ENCODE measurements around the gene HSP90AB1.

HSP90AB1 gene

DNA sequence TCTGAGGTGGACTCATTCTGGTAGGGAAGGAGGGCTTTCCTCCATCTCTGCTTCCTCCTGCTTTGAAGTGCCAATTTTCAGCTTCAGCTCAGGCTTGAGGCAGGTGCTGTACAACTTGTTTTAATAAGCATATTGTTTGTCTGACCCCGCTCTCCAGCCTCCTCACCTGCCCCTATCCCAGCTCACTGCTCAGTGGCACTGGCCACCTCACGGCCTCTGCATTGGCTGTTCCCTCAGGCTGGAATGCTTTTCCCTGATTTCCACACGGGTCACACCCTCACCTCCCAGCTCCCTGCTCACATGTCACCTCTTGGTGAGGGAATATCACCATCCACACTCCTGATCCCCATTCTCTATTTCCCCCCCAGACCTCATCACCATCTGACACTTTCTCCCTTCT is 52.0 kb downstream of the HSP90AB1 start:
- Histone ChIP-seq H3K9me3 (ENCODE audit: insufficient read depth, low read length) (no peaks in the 10 kb centered on the region), H3K27ac (ENCODE audit: low read length) (no peak overlapping the region), H3K36me3 (replicated peaks; ENCODE audit: low read depth, low read length) (peaks cover 38% of the 10 kb centered on the region), H3K4me1 (ENCODE audit: low read length) (no peaks in the 10 kb centered on the region), H3K4me2 (ENCODE audit: low read length) (no peak overlapping the region), H3K4me3 (ENCODE audit: low read length) (no peak overlapping the region), H3K9ac (ENCODE audit: low read length) (no peak overlapping the region), H4K20me1 (ENCODE audit: insufficient read depth, low read length) (no peaks in the 10 kb centered on the region), H3K27me3 (ENCODE audit: low read depth, low read length) (no peaks in the 10 kb centered on the region), H2AFZ (ENCODE audit: low read depth, low read length) (no peak overlapping the region), H3K79me2 (ENCODE audit: low read length) (no peaks in the 10 kb centered on the region)
- no peak for TF ChIP-seq EZH2phosphoT487 (IDR thresholded peaks at IDR 0.05; ENCODE audit: low read depth)

DNA sequence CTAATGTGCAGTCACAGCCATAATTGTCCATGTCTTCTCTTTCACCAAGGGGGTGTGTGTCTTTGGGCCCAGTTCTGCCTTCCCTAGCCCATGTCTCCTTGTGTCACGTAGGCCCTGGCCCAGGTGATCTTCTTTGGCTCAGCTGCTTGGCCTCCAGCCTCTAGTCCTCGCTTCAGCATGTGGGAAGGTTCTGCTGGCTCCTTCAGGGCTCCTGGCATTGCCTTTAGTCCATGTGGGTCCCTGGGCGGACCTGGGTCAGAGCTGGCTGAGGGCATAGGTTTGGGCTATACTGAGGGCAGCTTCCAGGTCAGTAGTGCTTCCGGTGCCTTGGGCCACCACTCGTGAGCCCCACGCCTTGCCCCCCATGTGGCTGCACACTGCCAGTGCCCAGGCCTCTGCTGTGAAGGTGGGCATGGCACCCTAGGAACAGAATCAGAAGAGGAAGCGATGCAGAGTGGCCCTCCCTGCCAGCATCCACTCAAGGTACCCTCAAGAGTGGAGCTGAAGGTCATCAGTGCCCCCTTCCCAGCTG is 53.5 kb downstream of the HSP90AB1 start:
- no peak overlapping the region for H3K9ac ChIP-seq (ENCODE audit: low read length)
- no peaks in the 10 kb centered on the region for H3K9me3 ChIP-seq (ENCODE audit: insufficient read depth, low read length)
- no peaks in the 10 kb centered on the region for H3K79me2 ChIP-seq (ENCODE audit: low read length)
- H4K20me1 ChIP-seq (ENCODE audit: insufficient read depth, low read length), result peaks cover 3% of the 10 kb centered on the region; the same call in 1 of the 2 replicates
- TF ChIP-seq, protein P1, sequence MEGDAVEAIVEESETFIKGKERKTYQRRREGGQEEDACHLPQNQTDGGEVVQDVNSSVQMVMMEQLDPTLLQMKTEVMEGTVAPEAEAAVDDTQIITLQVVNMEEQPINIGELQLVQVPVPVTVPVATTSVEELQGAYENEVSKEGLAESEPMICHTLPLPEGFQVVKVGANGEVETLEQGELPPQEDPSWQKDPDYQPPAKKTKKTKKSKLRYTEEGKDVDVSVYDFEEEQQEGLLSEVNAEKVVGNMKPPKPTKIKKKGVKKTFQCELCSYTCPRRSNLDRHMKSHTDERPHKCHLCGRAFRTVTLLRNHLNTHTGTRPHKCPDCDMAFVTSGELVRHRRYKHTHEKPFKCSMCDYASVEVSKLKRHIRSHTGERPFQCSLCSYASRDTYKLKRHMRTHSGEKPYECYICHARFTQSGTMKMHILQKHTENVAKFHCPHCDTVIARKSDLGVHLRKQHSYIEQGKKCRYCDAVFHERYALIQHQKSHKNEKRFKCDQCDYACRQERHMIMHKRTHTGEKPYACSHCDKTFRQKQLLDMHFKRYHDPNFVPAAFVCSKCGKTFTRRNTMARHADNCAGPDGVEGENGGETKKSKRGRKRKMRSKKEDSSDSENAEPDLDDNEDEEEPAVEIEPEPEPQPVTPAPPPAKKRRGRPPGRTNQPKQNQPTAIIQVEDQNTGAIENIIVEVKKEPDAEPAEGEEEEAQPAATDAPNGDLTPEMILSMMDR (IDR thresholded peaks at IDR 0.05; ENCODE audit: low read depth, low read length), result no peak
- no peak for TF ChIP-seq EZH2phosphoT487 (IDR thresholded peaks at IDR 0.05; ENCODE audit: low read depth)
- no peak overlapping the region for H2AFZ ChIP-seq (ENCODE audit: low read depth, low read length)
- no peak overlapping the region for H3K27ac ChIP-seq (ENCODE audit: low read length)
- no peaks in the 10 kb centered on the region for H3K4me1 ChIP-seq (ENCODE audit: low read length)
- no peaks in the 10 kb centered on the region for H3K27me3 ChIP-seq (ENCODE audit: low read depth, low read length)
- peaks cover 52% of the 10 kb centered on the region for H3K36me3 ChIP-seq (replicated peaks; ENCODE audit: low read depth, low read length)
- H3K4me2 ChIP-seq (ENCODE audit: low read length), result no peak overlapping the region
- no peak overlapping the region for H3K4me3 ChIP-seq (ENCODE audit: low read length)

DNA sequence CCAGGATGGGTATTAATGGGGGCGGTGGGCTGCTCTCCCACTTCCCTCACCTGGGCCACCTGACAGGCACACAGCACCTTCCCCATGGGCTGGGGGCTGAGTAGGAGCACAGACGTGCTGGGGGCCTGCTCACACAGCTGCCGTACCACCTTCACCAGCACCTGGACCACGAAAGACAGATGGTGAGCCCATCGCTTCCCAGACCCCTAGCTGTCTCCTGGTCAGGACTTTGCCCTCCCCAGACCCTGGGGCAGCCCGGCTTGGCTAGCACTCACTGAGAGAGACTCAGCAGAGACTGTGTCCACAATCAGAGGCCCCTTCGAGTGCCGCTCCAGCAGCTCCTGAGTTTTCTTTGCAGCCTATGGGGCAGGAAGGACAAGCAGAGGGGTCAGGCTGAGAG is 54.2 kb downstream of the HSP90AB1 start:
- peaks cover 3% of the 10 kb centered on the region; the same call in 1 of the 2 replicates for H4K20me1 ChIP-seq (ENCODE audit: insufficient read depth, low read length)
- no peak overlapping the region for H3K9ac ChIP-seq (ENCODE audit: low read length)
- no peaks in the 10 kb centered on the region for H3K4me1 ChIP-seq (ENCODE audit: low read length)
- H2AFZ ChIP-seq (ENCODE audit: low read depth, low read length), result no peak overlapping the region
- peaks cover 59% of the 10 kb centered on the region for H3K36me3 ChIP-seq (replicated peaks; ENCODE audit: low read depth, low read length)
- no peak overlapping the region for H3K27ac ChIP-seq (ENCODE audit: low read length)
- H3K27me3 ChIP-seq (ENCODE audit: low read depth, low read length), result no peaks in the 10 kb centered on the region
- H3K4me3 ChIP-seq (ENCODE audit: low read length), result no peak overlapping the region
- no peaks in the 10 kb centered on the region for H3K9me3 ChIP-seq (ENCODE audit: insufficient read depth, low read length)
- H3K4me2 ChIP-seq (ENCODE audit: low read length), result no peak overlapping the region
- H3K79me2 ChIP-seq (ENCODE audit: low read length), result no peaks in the 10 kb centered on the region
- TF ChIP-seq, protein P1 (IDR thresholded peaks at IDR 0.05; ENCODE audit: low read depth, low read length), result no peak
- TF ChIP-seq EZH2phosphoT487 (IDR thresholded peaks at IDR 0.05; ENCODE audit: low read depth), result no peak

DNA sequence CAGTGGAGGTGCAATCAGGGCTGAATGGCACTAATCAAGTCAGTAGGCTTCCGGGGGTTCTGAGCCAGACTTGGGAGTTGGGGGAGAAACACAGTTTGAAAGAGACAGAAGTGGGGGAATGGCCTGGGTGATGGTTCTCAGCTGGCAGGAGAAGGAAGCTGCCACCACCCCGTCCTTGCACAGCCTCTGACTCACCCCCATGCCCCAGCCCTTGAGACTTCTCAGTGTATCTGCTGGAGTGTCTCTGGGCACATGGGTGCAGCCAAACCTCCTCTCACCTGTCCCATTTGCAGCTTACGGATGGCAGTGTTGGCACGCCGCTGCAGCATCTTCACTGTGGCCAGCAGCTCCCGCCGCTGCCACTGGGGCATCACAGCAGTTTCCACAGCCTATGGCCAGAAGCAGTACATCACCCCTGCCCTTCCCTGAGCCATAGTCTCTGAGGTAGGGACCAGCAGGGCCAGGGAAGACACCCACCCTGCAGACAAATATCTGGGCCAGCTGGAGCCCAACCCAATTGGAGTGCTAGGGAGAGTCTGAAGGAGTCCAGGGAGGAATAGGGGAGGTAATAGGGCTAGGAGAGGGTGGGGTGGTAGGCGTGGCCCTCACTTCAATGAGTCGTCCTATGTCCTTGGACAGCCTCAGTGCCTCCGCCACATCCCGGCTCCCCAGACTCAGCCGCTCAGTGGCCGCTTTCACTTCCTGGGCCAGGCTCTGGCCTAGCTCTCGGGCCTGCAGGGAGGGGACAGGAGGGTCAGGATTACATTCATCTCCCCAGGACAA is 55.1 kb downstream of the HSP90AB1 start:
- H3K9ac ChIP-seq (ENCODE audit: low read length), result no peak overlapping the region
- H3K4me2 ChIP-seq (ENCODE audit: low read length), result no peak overlapping the region
- H2AFZ ChIP-seq (ENCODE audit: low read depth, low read length), result no peak overlapping the region
- peaks cover 67% of the 10 kb centered on the region for H3K36me3 ChIP-seq (replicated peaks; ENCODE audit: low read depth, low read length)
- no peak overlapping the region for H3K4me3 ChIP-seq (ENCODE audit: low read length)
- H4K20me1 ChIP-seq (ENCODE audit: insufficient read depth, low read length), result peaks cover 3% of the 10 kb centered on the region; the same call in 1 of the 2 replicates
- TF ChIP-seq, protein P1 (IDR thresholded peaks at IDR 0.05; ENCODE audit: low read depth, low read length), result no peak
- TF ChIP-seq EZH2phosphoT487 (IDR thresholded peaks at IDR 0.05; ENCODE audit: low read depth), result no peak
- no peaks in the 10 kb centered on the region for H3K9me3 ChIP-seq (ENCODE audit: insufficient read depth, low read length)
- no peaks in the 10 kb centered on the region for H3K27me3 ChIP-seq (ENCODE audit: low read depth, low read length)
- no peak overlapping the region for H3K27ac ChIP-seq (ENCODE audit: low read length)
- no peaks in the 10 kb centered on the region for H3K4me1 ChIP-seq (ENCODE audit: low read length)
- H3K79me2 ChIP-seq (ENCODE audit: low read length), result no peaks in the 10 kb centered on the region
